Measurements from ENCODE around the gene MED29. TPM values are rescaled to one million over a fixed set of nuclear protein-coding genes. Genes with fewer than 3 reads are reported as not detected.

Gene MED29
- total and polyA plus RNA-seq, 2 of the 13 experiments (the other 11 are each of a cell fraction or from before 2014, with no cell fraction given): 14.0 to 19.7 TPM

- peak; percentile 62; the same call in 1 of the 2 replicates for TF ChIP-seq ARID5B (CRISPR knock-in tag; IDR thresholded peaks at IDR 0.05)
- TF ChIP-seq ZNF709 (CRISPR knock-in tag; IDR thresholded peaks at IDR 0.05): no peak
- no peak for TF ChIP-seq ZNF563 (CRISPR knock-in tag; IDR thresholded peaks at IDR 0.05)
- TF ChIP-seq KDM2A (CRISPR knock-in tag; IDR thresholded peaks at IDR 0.05; ENCODE audit: borderline replicate concordance, low read depth): no peak; the same call in 1 of the 2 replicates
- peak; percentile 21; the same call in 1 of the 2 replicates for TF ChIP-seq THRA (CRISPR knock-in tag; IDR thresholded peaks at IDR 0.05; ENCODE audit: borderline replicate concordance)
- 0 out of 2 replicates have a peak, but pooled peaks have one; percentile 10 for TF ChIP-seq KAT7 (CRISPR knock-in tag; IDR thresholded peaks at IDR 0.05; ENCODE audit: borderline replicate concordance)
- TF ChIP-seq, protein P1, sequence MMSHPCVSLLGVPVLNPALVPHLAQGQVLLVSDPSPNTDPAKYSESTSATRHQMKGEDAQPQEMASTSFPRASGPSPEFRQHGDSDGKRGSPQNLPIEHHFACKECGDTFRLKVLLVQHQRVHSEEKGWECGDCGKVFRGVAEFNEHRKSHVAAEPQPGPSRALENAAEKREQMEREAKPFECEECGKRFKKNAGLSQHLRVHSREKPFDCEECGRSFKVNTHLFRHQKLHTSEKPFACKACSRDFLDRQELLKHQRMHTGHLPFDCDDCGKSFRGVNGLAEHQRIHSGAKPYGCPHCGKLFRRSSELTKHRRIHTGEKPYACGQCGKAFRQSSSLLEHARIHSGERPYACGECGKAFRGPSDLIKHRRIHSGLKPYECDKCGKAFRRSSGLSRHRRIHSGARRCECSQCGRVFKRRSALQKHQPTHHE (CRISPR knock-in tag; IDR thresholded peaks at IDR 0.05; ENCODE audit: borderline replicate concordance): 0 out of 2 replicates have a peak, but pooled peaks have one; percentile 19
- peak; percentile 94 for TF ChIP-seq HNF4A (CRISPR knock-in tag; IDR thresholded peaks at IDR 0.05)
- TF ChIP-seq ZNF235 (CRISPR knock-in tag; IDR thresholded peaks at IDR 0.05; ENCODE audit: borderline replicate concordance): no peak
- TF ChIP-seq XRCC5 (optimal IDR thresholded peaks at IDR 0.05; ENCODE audit: low read length): peak; percentile 88
- TF ChIP-seq ZNF276 (CRISPR knock-in tag; IDR thresholded peaks at IDR 0.05; ENCODE audit: low read depth): no peak
- TF ChIP-seq SALL1 (CRISPR knock-in tag; IDR thresholded peaks at IDR 0.05): peak; percentile 88
- TF ChIP-seq, protein P2, sequence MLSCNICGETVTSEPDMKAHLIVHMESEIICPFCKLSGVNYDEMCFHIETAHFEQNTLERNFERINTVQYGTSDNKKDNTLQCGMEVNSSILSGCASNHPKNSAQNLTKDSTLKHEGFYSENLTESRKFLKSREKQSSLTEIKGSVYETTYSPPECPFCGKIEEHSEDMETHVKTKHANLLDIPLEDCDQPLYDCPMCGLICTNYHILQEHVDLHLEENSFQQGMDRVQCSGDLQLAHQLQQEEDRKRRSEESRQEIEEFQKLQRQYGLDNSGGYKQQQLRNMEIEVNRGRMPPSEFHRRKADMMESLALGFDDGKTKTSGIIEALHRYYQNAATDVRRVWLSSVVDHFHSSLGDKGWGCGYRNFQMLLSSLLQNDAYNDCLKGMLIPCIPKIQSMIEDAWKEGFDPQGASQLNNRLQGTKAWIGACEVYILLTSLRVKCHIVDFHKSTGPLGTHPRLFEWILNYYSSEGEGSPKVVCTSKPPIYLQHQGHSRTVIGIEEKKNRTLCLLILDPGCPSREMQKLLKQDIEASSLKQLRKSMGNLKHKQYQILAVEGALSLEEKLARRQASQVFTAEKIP (CRISPR knock-in tag; IDR thresholded peaks at IDR 0.05; ENCODE audit: borderline replicate concordance): no peak
- peak; percentile 70 for TF ChIP-seq HDAC1 (CRISPR knock-in tag; IDR thresholded peaks at IDR 0.05)
- TF ChIP-seq SOX5 (CRISPR knock-in tag; IDR thresholded peaks at IDR 0.05; ENCODE audit: borderline replicate concordance): peak; percentile 40; the same call in 1 of the 2 replicates
- peak; percentile 86 for TF ChIP-seq MED1 (CRISPR knock-in tag; IDR thresholded peaks at IDR 0.05)
- TF ChIP-seq, protein P3, sequence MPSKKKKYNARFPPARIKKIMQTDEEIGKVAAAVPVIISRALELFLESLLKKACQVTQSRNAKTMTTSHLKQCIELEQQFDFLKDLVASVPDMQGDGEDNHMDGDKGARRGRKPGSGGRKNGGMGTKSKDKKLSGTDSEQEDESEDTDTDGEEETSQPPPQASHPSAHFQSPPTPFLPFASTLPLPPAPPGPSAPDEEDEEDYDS (CRISPR knock-in tag; IDR thresholded peaks at IDR 0.05): peak; percentile 73
Measured at GRCh38 chr19:39411081-39411831, 20.1 kb downstream of the MED29 start (continued).

Measured in HepG2 (cell line).